ENCODE measurements around the gene SMARCD2. TPM values are rescaled to one million over a fixed set of nuclear protein-coding genes. Genes with fewer than 3 reads are reported as not detected.

Gene SMARCD2
- total RNA-seq, 2 donors from 2014 or later: 182 to 247 TPM

GRCh38 chr17:63819585-63820537 lies 22.6 kb downstream of the SMARCD2 start:
- Histone ChIP-seq H3K4me1 (replicated peaks) (no peaks in the 10 kb centered on the region), H3K27me3 (replicated peaks; ENCODE audit: insufficient read depth) (no peaks in the 10 kb centered on the region), H3K27ac (no peak overlapping the region), H3K4me3 (no peak overlapping the region), H3K36me3 (peaks cover 37 to 64% of the 10 kb centered on the region in 2 donors), H3K9me3 (no peaks in the 10 kb centered on the region)
- intact Hi-C loops (cut with DNase I): no loop called here
- 74% methylated on average over 21 of the region's 21 CpGs for WGBS
- no peak for DNase-seq (ENCODE audit: low spot score)
- TF ChIP-seq, protein P1, sequence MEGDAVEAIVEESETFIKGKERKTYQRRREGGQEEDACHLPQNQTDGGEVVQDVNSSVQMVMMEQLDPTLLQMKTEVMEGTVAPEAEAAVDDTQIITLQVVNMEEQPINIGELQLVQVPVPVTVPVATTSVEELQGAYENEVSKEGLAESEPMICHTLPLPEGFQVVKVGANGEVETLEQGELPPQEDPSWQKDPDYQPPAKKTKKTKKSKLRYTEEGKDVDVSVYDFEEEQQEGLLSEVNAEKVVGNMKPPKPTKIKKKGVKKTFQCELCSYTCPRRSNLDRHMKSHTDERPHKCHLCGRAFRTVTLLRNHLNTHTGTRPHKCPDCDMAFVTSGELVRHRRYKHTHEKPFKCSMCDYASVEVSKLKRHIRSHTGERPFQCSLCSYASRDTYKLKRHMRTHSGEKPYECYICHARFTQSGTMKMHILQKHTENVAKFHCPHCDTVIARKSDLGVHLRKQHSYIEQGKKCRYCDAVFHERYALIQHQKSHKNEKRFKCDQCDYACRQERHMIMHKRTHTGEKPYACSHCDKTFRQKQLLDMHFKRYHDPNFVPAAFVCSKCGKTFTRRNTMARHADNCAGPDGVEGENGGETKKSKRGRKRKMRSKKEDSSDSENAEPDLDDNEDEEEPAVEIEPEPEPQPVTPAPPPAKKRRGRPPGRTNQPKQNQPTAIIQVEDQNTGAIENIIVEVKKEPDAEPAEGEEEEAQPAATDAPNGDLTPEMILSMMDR (IDR thresholded peaks at IDR 0.05): no peak
- TF ChIP-seq POLR2A (IDR thresholded peaks at IDR 0.05) (no peak), POLR2AphosphoS5 (IDR thresholded peaks at IDR 0.05) (no peak)

GRCh38 chr17:63819131-63819530 lies 23.4 kb downstream of the SMARCD2 start:
- Histone ChIP-seq H3K9me3 (no peaks in the 10 kb centered on the region), H3K36me3 (peaks cover 31 to 60% of the 10 kb centered on the region in 2 donors), H3K4me1 (replicated peaks) (no peaks in the 10 kb centered on the region), H3K27ac (no peak overlapping the region), H3K27me3 (replicated peaks; ENCODE audit: insufficient read depth) (no peaks in the 10 kb centered on the region), H3K4me3 (no peak overlapping the region)
- 45% methylated on average over 6 of the region's 6 CpGs for WGBS
- intact Hi-C loops (cut with DNase I): no loop called here
- no peak for DNase-seq (ENCODE audit: low spot score)
- TF ChIP-seq POLR2A (IDR thresholded peaks at IDR 0.05) (no peak), POLR2AphosphoS5 (IDR thresholded peaks at IDR 0.05) (no peak)
- TF ChIP-seq, protein P1 (IDR thresholded peaks at IDR 0.05): no peak

DNA sequence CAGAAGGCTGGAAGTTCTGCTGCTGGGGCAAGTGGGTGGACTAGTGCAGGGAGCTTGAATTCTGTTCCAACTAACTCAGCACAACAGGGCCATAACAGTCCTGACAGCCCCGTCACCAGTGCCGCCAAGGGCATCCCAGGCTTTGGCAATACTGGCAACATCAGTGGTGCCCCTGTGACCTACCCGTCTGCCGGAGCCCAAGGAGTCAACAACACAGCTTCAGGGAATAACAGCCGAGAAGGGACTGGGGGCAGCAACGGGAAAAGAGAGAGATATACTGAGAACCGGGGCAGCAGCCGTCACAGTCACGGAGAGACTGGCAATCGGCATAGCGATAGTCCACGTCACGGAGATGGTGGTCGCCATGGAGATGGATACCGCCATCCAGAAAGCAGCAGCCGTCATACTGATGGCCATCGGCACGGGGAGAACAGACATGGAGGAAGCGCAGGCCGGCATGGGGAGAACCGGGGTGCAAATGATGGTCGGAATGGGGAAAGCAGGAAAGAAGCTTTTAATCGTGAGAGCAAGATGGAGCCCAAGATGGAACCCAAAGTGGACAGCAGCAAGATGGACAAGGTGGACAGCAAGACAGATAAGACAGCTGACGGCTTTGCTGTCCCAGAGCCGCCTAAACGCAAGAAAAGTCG lies 24.6 kb downstream of the SMARCD2 start:
- intact Hi-C loops (cut with DNase I): no loop called here
- WGBS: 92% methylated on average over 27 of the region's 27 CpGs
- Histone ChIP-seq H3K9me3 (no peaks in the 10 kb centered on the region), H3K4me3 (no peak overlapping the region), H3K27ac (no peak overlapping the region), H3K36me3 (peaks cover 40 to 56% of the 10 kb centered on the region in 2 donors), H3K27me3 (replicated peaks; ENCODE audit: insufficient read depth) (no peaks in the 10 kb centered on the region), H3K4me1 (replicated peaks) (no peaks in the 10 kb centered on the region)
- TF ChIP-seq POLR2AphosphoS5 (IDR thresholded peaks at IDR 0.05) (no peak), POLR2A (IDR thresholded peaks at IDR 0.05) (no peak)
- TF ChIP-seq, protein P1 (IDR thresholded peaks at IDR 0.05): no peak
- no peak for DNase-seq (ENCODE audit: low spot score)

GRCh38 chr17:63816669-63817068 lies 25.8 kb downstream of the SMARCD2 start:
- 78% methylated on average over 4 of the region's 4 CpGs for WGBS
- H3K27ac ChIP-seq: no peak overlapping the region
- H3K4me1 ChIP-seq (replicated peaks): no peaks in the 10 kb centered on the region
- no peaks in the 10 kb centered on the region for H3K9me3 ChIP-seq
- H3K36me3 ChIP-seq: peaks cover 52 to 55% of the 10 kb centered on the region in 2 donors
- no peak overlapping the region for H3K4me3 ChIP-seq
- DNase-seq (ENCODE audit: low spot score): no peak
- H3K27me3 ChIP-seq (replicated peaks; ENCODE audit: insufficient read depth): no peaks in the 10 kb centered on the region
- TF ChIP-seq, protein P1 (IDR thresholded peaks at IDR 0.05): no peak
- no peak for TF ChIP-seq POLR2AphosphoS5 (IDR thresholded peaks at IDR 0.05)
- TF ChIP-seq POLR2A (IDR thresholded peaks at IDR 0.05): no peak
- intact Hi-C loops (cut with DNase I): no loop called here
